HUES64 (cell line): ENCODE results near the gene BCL6B.
"Not testable (repeated sequence)": the region's sequence is repeated elsewhere in the genome, so short reads cannot be mapped to it uniquely, and the experiment has no call there.

ENCODE experiments used
- H3K27ac ChIP-seq: 2 replicates; pipeline ENCODE4 v1.7.0; 2013; ENCODE audit warnings: low read depth, low read length, inconsistent platforms
- H3K27me3 ChIP-seq: 2 replicates; pipeline ENCODE4 v1.6.1; 2013; ENCODE audit warnings: mild to moderate bottlenecking, low read length; ENCODE audit not compliant: insufficient read depth
- H3K36me3 ChIP-seq: 2 replicates; pipeline ENCODE4 v1.6.1; 2013; ENCODE audit warnings: mild to moderate bottlenecking, low read length; ENCODE audit not compliant: insufficient read depth
- H3K4me1 ChIP-seq: 2 replicates; pipeline ENCODE4 v1.6.1; 2013; ENCODE audit warnings: mild to moderate bottlenecking, low read length, moderate library complexity; ENCODE audit not compliant: insufficient read depth
- H3K4me3 ChIP-seq: 2 replicates; pipeline ENCODE4 v1.5.1; 2013; ENCODE audit warnings: mild to moderate bottlenecking, low read length, moderate library complexity
- H3K9ac ChIP-seq: 2 replicates; pipeline ENCODE4 v1.6.1; 2013; ENCODE audit warnings: mild to moderate bottlenecking, low read depth, low read length
- H3K9me3 ChIP-seq: 2 replicates; pipeline ENCODE4 v1.6.1; 2013; ENCODE audit warnings: low read depth, low read length; ENCODE audit not compliant: insufficient read depth
- WGBS: fragments of 150-250, 120-280 bp; methylation state at CpG from one replicate; pipeline ENCODE4 v1.1.7; 2013; ENCODE audit warnings: missing lambda C conversion rate; 5-methylcytosine and 5-hydroxymethylcytosine counted together

BCL6B gene

GRCh38 chr17:7046127-7046724 lies 23.4 kb downstream of the BCL6B start:
- 4% methylated on average over 15 of the region's 15 CpGs for WGBS
- H3K9ac ChIP-seq = no peak overlapping the region
- no peak overlapping the region for H3K27ac ChIP-seq
- peak overlapping the region; percentile 53 for H3K4me3 ChIP-seq
- H3K27me3 ChIP-seq = peaks cover 63% of the 10 kb centered on the region
- no peaks in the 10 kb centered on the region for H3K36me3 ChIP-seq
- H3K4me1 ChIP-seq = peaks cover 8% of the 10 kb centered on the region; the same call in 1 of the 2 replicates
- H3K9me3 ChIP-seq = no peaks in the 10 kb centered on the region

- not testable (repeated sequence) for H3K9ac ChIP-seq, H3K27ac ChIP-seq, H3K4me1 ChIP-seq, H3K9me3 ChIP-seq, H3K36me3 ChIP-seq
- 16% methylated on average over 26 of the region's 26 CpGs for WGBS
- H3K27me3 ChIP-seq = peaks cover 57% of the 10 kb centered on the region
- peak overlapping the region; percentile 53 for H3K4me3 ChIP-seq
Measured at GRCh38 chr17:7046725-7047397, 24.0 kb downstream of the BCL6B start.

- H3K27me3 ChIP-seq = peaks cover 50% of the 10 kb centered on the region
- H3K9me3 ChIP-seq = no peaks in the 10 kb centered on the region
- no peak overlapping the region for H3K4me3 ChIP-seq
- no peak overlapping the region for H3K9ac ChIP-seq
- H3K36me3 ChIP-seq = no peaks in the 10 kb centered on the region
- no peak overlapping the region for H3K27ac ChIP-seq
- peaks cover 4% of the 10 kb centered on the region; the same call in 1 of the 2 replicates for H3K4me1 ChIP-seq
- 94% methylated on average over 2 of the region's 6 CpGs for WGBS
Measured at GRCh38 chr17:7047566-7047965, 24.7 kb downstream of the BCL6B start.

GRCh38 chr17:7048968-7049367 lies 26.1 kb downstream of the BCL6B start:
- H3K27ac ChIP-seq = no peak overlapping the region
- WGBS = 81% methylated on average over 6 of the region's 6 CpGs
- H3K9ac ChIP-seq = no peak overlapping the region
- H3K9me3 ChIP-seq = no peaks in the 10 kb centered on the region
- peaks cover 40% of the 10 kb centered on the region for H3K27me3 ChIP-seq
- no peaks in the 10 kb centered on the region for H3K36me3 ChIP-seq
- peaks cover 4% of the 10 kb centered on the region; the same call in 1 of the 2 replicates for H3K4me1 ChIP-seq
- no peak overlapping the region for H3K4me3 ChIP-seq

GRCh38 chr17:7050583-7050982 lies 27.7 kb downstream of the BCL6B start:
- not testable (repeated sequence) for H3K27ac ChIP-seq, H3K9ac ChIP-seq, H3K36me3 ChIP-seq, H3K4me3 ChIP-seq, H3K4me1 ChIP-seq, H3K9me3 ChIP-seq
- peaks cover 24% of the 10 kb centered on the region for H3K27me3 ChIP-seq
- 84% methylated on average over 8 of the region's 9 CpGs for WGBS

GRCh38 chr17:7056386-7056785 lies 33.5 kb downstream of the BCL6B start:
- H3K9ac ChIP-seq = no peak overlapping the region
- no peak overlapping the region for H3K27ac ChIP-seq
- H3K36me3 ChIP-seq = no peaks in the 10 kb centered on the region
- 0 out of 2 replicates have a peak, but pooled peaks cover 4% of the 10 kb centered on the region for H3K27me3 ChIP-seq
- H3K9me3 ChIP-seq = no peaks in the 10 kb centered on the region
- 92% methylated on average over 4 of the region's 4 CpGs for WGBS
- no peak overlapping the region for H3K4me3 ChIP-seq
- no peaks in the 10 kb centered on the region for H3K4me1 ChIP-seq

- H3K27ac ChIP-seq = no peak overlapping the region
- no peaks in the 10 kb centered on the region for H3K9me3 ChIP-seq
- H3K36me3 ChIP-seq = no peaks in the 10 kb centered on the region
- 88% methylated on average over 7 of the region's 7 CpGs for WGBS
- no peaks in the 10 kb centered on the region for H3K27me3 ChIP-seq
- H3K4me3 ChIP-seq = no peak overlapping the region
- 0 out of 2 replicates have a peak, but pooled peaks cover 6% of the 10 kb centered on the region for H3K4me1 ChIP-seq
- H3K9ac ChIP-seq = no peak overlapping the region
Measured at GRCh38 chr17:7058831-7059447, 36.1 kb downstream of the BCL6B start.

GRCh38 chr17:7060165-7060891 lies 37.5 kb downstream of the BCL6B start:
- no peaks in the 10 kb centered on the region for H3K36me3 ChIP-seq
- H3K27ac ChIP-seq = no peak overlapping the region
- no peak overlapping the region for H3K4me3 ChIP-seq
- no peaks in the 10 kb centered on the region for H3K9me3 ChIP-seq
- no peak overlapping the region for H3K9ac ChIP-seq
- WGBS = 73% methylated on average over 6 of the region's 6 CpGs
- no peaks in the 10 kb centered on the region for H3K27me3 ChIP-seq
- 0 out of 2 replicates have a peak, but pooled peaks cover 6% of the 10 kb centered on the region for H3K4me1 ChIP-seq

- Histone ChIP-seq H3K27me3 (no peaks in the 10 kb centered on the region), H3K27ac (no peak overlapping the region), H3K4me1 (0 out of 2 replicates have a peak, but pooled peaks cover 6% of the 10 kb centered on the region), H3K9me3 (peaks cover 14% of the 10 kb centered on the region), H3K9ac (no peak overlapping the region), H3K36me3 (no peaks in the 10 kb centered on the region), H3K4me3 (no peak overlapping the region)
- 83% methylated on average over 5 of the region's 6 CpGs for WGBS
Measured at GRCh38 chr17:7063518-7064094, 40.8 kb downstream of the BCL6B start.

- H3K9me3 ChIP-seq = peaks cover 19% of the 10 kb centered on the region
- H3K9ac ChIP-seq = no peak overlapping the region
- no peaks in the 10 kb centered on the region for H3K27me3 ChIP-seq
- H3K4me1 ChIP-seq = 0 out of 2 replicates have a peak, but pooled peaks cover 6% of the 10 kb centered on the region
- H3K36me3 ChIP-seq = no peaks in the 10 kb centered on the region
- no peak overlapping the region for H3K4me3 ChIP-seq
- WGBS = 87% methylated on average over 4 of the region's 4 CpGs
- no peak overlapping the region for H3K27ac ChIP-seq
Measured at GRCh38 chr17:7064261-7064660, 41.4 kb downstream of the BCL6B start.
